Measurements from ENCODE around the gene ADGRV1. TPM values are rescaled to one million over a fixed set of nuclear protein-coding genes. Genes with fewer than 3 reads are reported as not detected.
"Not testable (repeated sequence)": the region's sequence is repeated elsewhere in the genome, so short reads cannot be mapped to it uniquely, and the experiment has no call there.

Gene ADGRV1
- total RNA-seq, 1 donor from 2014 or later: 0.13 TPM

DNA sequence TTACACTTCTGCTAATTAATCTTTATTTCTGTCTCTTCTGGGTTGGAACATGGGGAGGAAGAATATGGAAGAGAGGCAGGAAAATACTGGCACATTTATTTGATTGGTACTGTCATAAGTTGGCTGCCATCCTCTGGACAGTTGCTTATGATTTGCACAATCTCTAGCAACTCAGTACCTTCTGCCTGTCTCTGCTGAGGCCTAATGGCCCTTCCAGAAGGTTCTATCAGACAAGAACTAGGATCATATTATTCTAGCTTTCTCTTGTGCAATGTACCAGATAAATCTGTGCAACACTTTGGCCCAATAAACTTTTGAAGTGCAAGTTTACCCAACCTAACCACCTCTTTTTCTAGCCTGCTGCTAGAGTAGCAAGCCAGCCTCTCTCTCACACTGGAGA, 489.5 kb downstream of the ADGRV1 start:
- no peak for DNase-seq
- ChIA-PET POLR2A (no interaction called here), CTCF (no interaction called here)
- intact Hi-C loops (cut with micrococcal nuclease): no loop called here
- no peaks in the 10 kb centered on the region for H3K4me1 Mint-ChIP-seq
- peaks cover 4% of the 10 kb centered on the region for H3K27me3 Mint-ChIP-seq
- H3K4me3 Mint-ChIP-seq: no peak overlapping the region
- no peaks in the 10 kb centered on the region for H3K9me3 Mint-ChIP-seq
- H3K36me3 Mint-ChIP-seq (ENCODE audit: low read depth): no peaks in the 10 kb centered on the region
- TF ChIP-seq, protein P1, sequence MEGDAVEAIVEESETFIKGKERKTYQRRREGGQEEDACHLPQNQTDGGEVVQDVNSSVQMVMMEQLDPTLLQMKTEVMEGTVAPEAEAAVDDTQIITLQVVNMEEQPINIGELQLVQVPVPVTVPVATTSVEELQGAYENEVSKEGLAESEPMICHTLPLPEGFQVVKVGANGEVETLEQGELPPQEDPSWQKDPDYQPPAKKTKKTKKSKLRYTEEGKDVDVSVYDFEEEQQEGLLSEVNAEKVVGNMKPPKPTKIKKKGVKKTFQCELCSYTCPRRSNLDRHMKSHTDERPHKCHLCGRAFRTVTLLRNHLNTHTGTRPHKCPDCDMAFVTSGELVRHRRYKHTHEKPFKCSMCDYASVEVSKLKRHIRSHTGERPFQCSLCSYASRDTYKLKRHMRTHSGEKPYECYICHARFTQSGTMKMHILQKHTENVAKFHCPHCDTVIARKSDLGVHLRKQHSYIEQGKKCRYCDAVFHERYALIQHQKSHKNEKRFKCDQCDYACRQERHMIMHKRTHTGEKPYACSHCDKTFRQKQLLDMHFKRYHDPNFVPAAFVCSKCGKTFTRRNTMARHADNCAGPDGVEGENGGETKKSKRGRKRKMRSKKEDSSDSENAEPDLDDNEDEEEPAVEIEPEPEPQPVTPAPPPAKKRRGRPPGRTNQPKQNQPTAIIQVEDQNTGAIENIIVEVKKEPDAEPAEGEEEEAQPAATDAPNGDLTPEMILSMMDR (IDR thresholded peaks at IDR 0.05): no peak
- no peak overlapping the region for H3K27ac Mint-ChIP-seq
- no peak for ATAC-seq (ENCODE audit: low read depth)

DNA sequence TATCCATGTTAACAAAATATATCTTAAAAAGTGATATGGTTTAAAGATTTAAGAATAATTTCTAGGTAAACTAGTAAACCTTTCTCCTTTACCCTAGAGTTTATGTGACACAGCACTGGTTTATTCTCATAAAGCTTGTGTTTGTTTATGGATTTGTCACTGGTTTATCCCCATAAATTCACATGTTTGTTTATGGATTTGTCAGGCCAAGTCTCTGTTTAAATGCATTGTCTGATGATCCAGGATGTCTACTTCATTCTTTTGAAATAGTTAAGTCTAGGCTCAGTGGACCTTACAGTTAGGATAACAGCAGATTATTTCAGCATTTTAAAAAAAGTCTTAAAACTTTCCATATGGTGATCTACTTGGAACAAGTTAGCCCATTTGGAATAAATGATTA, 490.5 kb downstream of the ADGRV1 start:
- peaks cover 7% of the 10 kb centered on the region for H3K27me3 Mint-ChIP-seq
- H3K9me3 Mint-ChIP-seq: no peaks in the 10 kb centered on the region
- CTCF ChIA-PET: no interaction called here
- POLR2A ChIA-PET: no interaction called here
- ATAC-seq (ENCODE audit: low read depth): no peak
- intact Hi-C loops (cut with micrococcal nuclease): no loop called here
- H3K27ac Mint-ChIP-seq: no peak overlapping the region
- TF ChIP-seq, protein P1 (IDR thresholded peaks at IDR 0.05): no peak
- H3K4me3 Mint-ChIP-seq: no peak overlapping the region
- no peak for DNase-seq
- no peaks in the 10 kb centered on the region for H3K4me1 Mint-ChIP-seq
- no peaks in the 10 kb centered on the region for H3K36me3 Mint-ChIP-seq (ENCODE audit: low read depth)

DNA sequence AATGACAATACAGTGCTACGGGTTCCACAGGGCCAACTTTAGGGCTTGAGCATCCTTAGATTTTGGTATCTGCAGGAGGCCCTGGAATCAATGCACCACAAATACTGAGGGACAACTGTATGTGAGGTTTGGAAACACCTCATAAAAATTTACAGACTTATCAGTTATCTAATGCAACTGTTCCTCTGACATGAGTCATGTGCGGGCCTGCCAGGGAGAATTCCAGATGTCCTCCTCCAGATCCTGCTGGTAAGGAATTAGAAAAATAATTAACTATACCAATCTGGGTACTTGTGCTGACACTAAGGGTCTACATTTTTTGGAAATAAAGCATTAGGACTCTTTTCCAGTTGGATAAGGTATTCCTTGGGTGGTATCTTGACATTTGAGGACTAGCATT, 491.2 kb downstream of the ADGRV1 start:
- TF ChIP-seq, protein P1 (IDR thresholded peaks at IDR 0.05): no peak
- POLR2A ChIA-PET: no interaction called here

DNA sequence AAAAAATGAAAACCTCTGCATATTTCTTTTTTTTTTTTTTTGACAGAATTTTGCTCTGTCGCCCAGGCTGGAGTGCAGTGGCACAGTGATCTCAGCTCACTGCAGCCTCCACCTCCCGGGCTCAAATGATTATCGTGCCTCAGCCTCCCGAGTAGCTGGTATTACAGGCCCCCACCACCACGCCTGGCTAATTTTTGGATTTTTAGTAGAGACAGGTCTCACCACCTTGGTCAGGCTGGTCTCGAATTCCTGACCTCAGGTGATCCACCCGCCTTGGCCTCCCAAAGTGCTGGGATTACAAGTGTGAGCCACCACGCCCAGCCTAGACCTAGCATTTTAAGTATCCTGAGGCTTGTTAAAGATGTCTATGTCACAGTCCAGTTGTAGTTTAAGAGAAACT, 493.8 kb downstream of the ADGRV1 start:
- H3K4me1 Mint-ChIP-seq; POLR2A ChIA-PET; H3K36me3 Mint-ChIP-seq (ENCODE audit: low read depth); DNase-seq; H3K9me3 Mint-ChIP-seq; CTCF ChIA-PET; H3K27me3 Mint-ChIP-seq; ATAC-seq (ENCODE audit: low read depth); H3K4me3 Mint-ChIP-seq; intact Hi-C loops (cut with micrococcal nuclease); H3K27ac Mint-ChIP-seq: not testable (repeated sequence)

More for the DNA sequence above, 491.2 kb downstream of the ADGRV1 start:
- H3K9me3 Mint-ChIP-seq: no peaks in the 10 kb centered on the region
- CTCF ChIA-PET: no interaction called here
- peaks cover 7% of the 10 kb centered on the region for H3K27me3 Mint-ChIP-seq
- no peak overlapping the region for H3K27ac Mint-ChIP-seq
- no peaks in the 10 kb centered on the region for H3K4me1 Mint-ChIP-seq
- intact Hi-C loops (cut with micrococcal nuclease): no loop called here
- H3K4me3 Mint-ChIP-seq: no peak overlapping the region
- ATAC-seq (ENCODE audit: low read depth) (no peak), DNase-seq (no peak)
- H3K36me3 Mint-ChIP-seq (ENCODE audit: low read depth): no peaks in the 10 kb centered on the region

DNA sequence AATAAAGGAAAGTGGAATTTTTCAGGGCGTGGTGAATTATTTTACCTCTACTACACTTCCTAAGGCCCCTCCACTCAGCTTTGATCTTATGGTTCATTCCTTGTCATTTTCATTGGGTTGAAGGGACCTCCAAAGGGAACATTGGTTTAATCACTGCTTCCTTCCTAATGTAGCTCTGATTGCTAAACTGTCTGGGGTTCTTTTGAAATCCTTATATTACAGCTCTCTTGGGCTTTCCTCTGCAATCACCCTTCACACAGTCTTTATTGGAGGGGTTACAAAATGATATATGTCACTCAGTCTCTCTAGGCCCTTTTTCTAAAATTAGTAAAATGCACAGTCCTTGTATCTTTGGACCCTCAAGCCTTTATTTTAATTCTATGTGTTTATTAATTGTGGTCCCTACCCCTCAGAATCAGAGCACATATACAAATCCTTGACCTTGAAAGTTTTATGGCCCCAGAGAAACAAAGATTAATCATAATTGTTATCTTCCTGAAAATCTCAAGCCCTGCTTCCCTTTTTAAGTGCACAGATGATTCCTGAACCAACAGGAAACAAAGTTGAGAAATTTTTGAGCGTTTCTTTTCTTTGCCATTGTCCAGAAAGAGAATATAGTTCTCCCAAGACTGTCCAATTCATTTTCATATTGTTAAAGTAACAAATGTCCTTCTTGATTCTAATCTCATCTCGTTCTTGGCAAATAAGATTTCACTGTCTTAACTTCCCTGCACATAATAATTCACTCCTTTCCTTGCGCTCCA, 494.6 kb downstream of the ADGRV1 start:
- Mint-ChIP-seq H3K27ac (no peak overlapping the region), H3K4me3 (no peak overlapping the region), H3K4me1 (no peaks in the 10 kb centered on the region), H3K27me3 (peaks cover 7% of the 10 kb centered on the region), H3K9me3 (no peaks in the 10 kb centered on the region), H3K36me3 (ENCODE audit: low read depth) (no peaks in the 10 kb centered on the region)
- CTCF ChIA-PET: no interaction called here
- TF ChIP-seq, protein P1 (IDR thresholded peaks at IDR 0.05): no peak
- intact Hi-C loops (cut with micrococcal nuclease): no loop called here
- DNase-seq (no peak), ATAC-seq (ENCODE audit: low read depth) (no peak)
- POLR2A ChIA-PET: no interaction called here

DNA sequence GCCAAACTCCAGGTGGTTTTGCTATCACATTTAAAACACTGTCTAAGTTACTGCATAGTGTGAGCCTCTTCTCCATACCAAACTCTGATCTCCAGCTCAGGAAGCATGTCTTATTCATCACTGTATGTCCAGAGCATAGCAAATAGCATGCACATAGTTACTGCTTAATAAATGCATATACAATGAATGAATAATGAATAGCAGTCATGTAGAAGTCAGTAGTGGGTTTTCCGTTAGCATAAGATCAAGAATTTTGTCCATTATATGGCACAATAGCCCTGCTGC, 495.1 kb downstream of the ADGRV1 start:
- CTCF ChIA-PET: no interaction called here

More for the DNA sequence above, 495.1 kb downstream of the ADGRV1 start:
- intact Hi-C loops (cut with micrococcal nuclease): no loop called here
- no peaks in the 10 kb centered on the region for H3K4me1 Mint-ChIP-seq
- no peaks in the 10 kb centered on the region for H3K9me3 Mint-ChIP-seq
- no peak overlapping the region for H3K4me3 Mint-ChIP-seq
- H3K27ac Mint-ChIP-seq: no peak overlapping the region
- peaks cover 10% of the 10 kb centered on the region for H3K27me3 Mint-ChIP-seq
- POLR2A ChIA-PET: no interaction called here
- ATAC-seq (ENCODE audit: low read depth) (no peak), DNase-seq (no peak)
- H3K36me3 Mint-ChIP-seq (ENCODE audit: low read depth): no peaks in the 10 kb centered on the region
- TF ChIP-seq, protein P1 (IDR thresholded peaks at IDR 0.05): no peak

Measured in activated B cell treated with CpG ODN at 0.5 μM for 24 hours (primary cell).